ENCODE results near the gene ZNF44. TPM values are rescaled to one million over a fixed set of nuclear protein-coding genes. Genes with fewer than 3 reads are reported as not detected.

The ZNF44 gene
- total and polyA plus RNA-seq, 7 donors, result 2.6 to 8.5 (median 5.8) TPM

GRCh38 chr19:12260236-12260635 is 34.4 kb downstream of the ZNF44 start:
- Histone ChIP-seq H3K27me3 (ENCODE audit: insufficient read depth in 3 of 3, low read length in 2 of 3) (no peaks in the 10 kb centered on the region), H3K4me1 (no peaks in the 10 kb centered on the region), H3K36me3 (ENCODE audit: insufficient read depth in 1 of 2, low read depth in 1 of 2) (no peaks in the 10 kb centered on the region), H3K27ac (no peak overlapping the region), H3K9me3 (peaks cover 47% of the 10 kb centered on the region), H3K4me3 (no peak overlapping the region)
- intact Hi-C loops (cut with DNase I), result no loop called here
- ATAC-seq, result no peak
- 95 to 97% (median 96%) methylated on average over 23 of the region's 23 CpGs for WGBS, 3 donors
- TF ChIP-seq CTCF (IDR thresholded peaks at IDR 0.05), result no peak
- DNase-seq, result no peak

GRCh38 chr19:12255372-12255771 is 39.3 kb downstream of the ZNF44 start:
- H3K4me1 ChIP-seq, result no peaks in the 10 kb centered on the region
- H3K4me3 ChIP-seq, result no peak overlapping the region
- H3K36me3 ChIP-seq (ENCODE audit: insufficient read depth in 1 of 2, low read depth in 1 of 2), result peaks cover under 1 to 1% of the 10 kb centered on the region in 2 donors
- no peak for TF ChIP-seq CTCF (IDR thresholded peaks at IDR 0.05)
- no peak for DNase-seq
- no peak overlapping the region for H3K27ac ChIP-seq
- no peaks in the 10 kb centered on the region for H3K27me3 ChIP-seq (ENCODE audit: insufficient read depth in 3 of 3, low read length in 2 of 3)
- peaks cover 25% of the 10 kb centered on the region for H3K9me3 ChIP-seq
- no peak for ATAC-seq
- intact Hi-C loops (cut with DNase I), result no loop called here
- 76 to 79% (median 78%) methylated on average over 3 of the region's 3 CpGs for WGBS, 3 donors

- intact Hi-C loops (cut with DNase I), result no loop called here
- DNase-seq (no peak), ATAC-seq (no peak)
- Histone ChIP-seq H3K4me3 (no peak overlapping the region), H3K36me3 (ENCODE audit: insufficient read depth in 1 of 2, low read depth in 1 of 2) (peaks cover 19 to 59% of the 10 kb centered on the region in 2 donors), H3K27me3 (ENCODE audit: insufficient read depth in 3 of 3, low read length in 2 of 3) (no peaks in the 10 kb centered on the region), H3K4me1 (no peaks in the 10 kb centered on the region), H3K27ac (no peak overlapping the region), H3K9me3 (peaks cover 86% of the 10 kb centered on the region)
- 95 to 98% (median 97%) methylated on average over 5 of the region's 5 CpGs for WGBS, 3 donors
- no peak for TF ChIP-seq CTCF (IDR thresholded peaks at IDR 0.05)
Measured at GRCh38 chr19:12247644-12248222, 47.0 kb downstream of the ZNF44 start.

GRCh38 chr19:12244370-12244769 is 50.3 kb downstream of the ZNF44 start:
- DNase-seq (no peak), ATAC-seq (no peak)
- no peak overlapping the region for H3K27ac ChIP-seq
- intact Hi-C loops (cut with DNase I), result loop anchor here in 1 of 2 donors (5.0 kb wide), 1 partner anchor 33 kb away; no protein-coding TSS in a partner anchor
- peaks cover 68% of the 10 kb centered on the region for H3K9me3 ChIP-seq
- H3K4me1 ChIP-seq, result no peaks in the 10 kb centered on the region
- peaks cover 15 to 67% of the 10 kb centered on the region in 2 donors for H3K36me3 ChIP-seq (ENCODE audit: insufficient read depth in 1 of 2, low read depth in 1 of 2)
- no peaks in the 10 kb centered on the region for H3K27me3 ChIP-seq (ENCODE audit: insufficient read depth in 3 of 3, low read length in 2 of 3)
- WGBS, 3 donors, result 93 to 98% (median 96%) methylated on average over 2 of the region's 2 CpGs
- H3K4me3 ChIP-seq, result no peak overlapping the region
- no peak for TF ChIP-seq CTCF (IDR thresholded peaks at IDR 0.05)
